LNCaP clone FGC (cell line): Measurements from ENCODE around the gene TTC7B.
"Not testable (repeated sequence)": the region's sequence is repeated elsewhere in the genome, so short reads cannot be mapped to it uniquely, and the experiment has no call there.

Experiments
- DNase-seq: peaks from one replicate; pipeline ENCODE4 v3.0.0-alpha.2; 2011; ENCODE audit warnings: low read depth
- H3K4me3 ChIP-seq: 2 replicates; pipeline ENCODE4 v1.5.1; 2011; ENCODE audit warnings: mild to moderate bottlenecking, low read depth, low read length, control low read depth
- TF ChIP-seq, protein P1 (sequence below): IDR thresholded peaks from 2 replicates; pipeline ENCODE4 v1.5.1; 2012; ENCODE audit warnings: mild to moderate bottlenecking; ENCODE audit not compliant: control insufficient read depth, insufficient read depth; ENCODE audit errors: extremely low read depth

The TTC7B gene

GRCh38 chr14:90842726-90843125 lies 26.5 kb upstream of the TTC7B start:
- DNase-seq = no peak
- TF ChIP-seq, protein P1, sequence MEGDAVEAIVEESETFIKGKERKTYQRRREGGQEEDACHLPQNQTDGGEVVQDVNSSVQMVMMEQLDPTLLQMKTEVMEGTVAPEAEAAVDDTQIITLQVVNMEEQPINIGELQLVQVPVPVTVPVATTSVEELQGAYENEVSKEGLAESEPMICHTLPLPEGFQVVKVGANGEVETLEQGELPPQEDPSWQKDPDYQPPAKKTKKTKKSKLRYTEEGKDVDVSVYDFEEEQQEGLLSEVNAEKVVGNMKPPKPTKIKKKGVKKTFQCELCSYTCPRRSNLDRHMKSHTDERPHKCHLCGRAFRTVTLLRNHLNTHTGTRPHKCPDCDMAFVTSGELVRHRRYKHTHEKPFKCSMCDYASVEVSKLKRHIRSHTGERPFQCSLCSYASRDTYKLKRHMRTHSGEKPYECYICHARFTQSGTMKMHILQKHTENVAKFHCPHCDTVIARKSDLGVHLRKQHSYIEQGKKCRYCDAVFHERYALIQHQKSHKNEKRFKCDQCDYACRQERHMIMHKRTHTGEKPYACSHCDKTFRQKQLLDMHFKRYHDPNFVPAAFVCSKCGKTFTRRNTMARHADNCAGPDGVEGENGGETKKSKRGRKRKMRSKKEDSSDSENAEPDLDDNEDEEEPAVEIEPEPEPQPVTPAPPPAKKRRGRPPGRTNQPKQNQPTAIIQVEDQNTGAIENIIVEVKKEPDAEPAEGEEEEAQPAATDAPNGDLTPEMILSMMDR = no peak
- no peak overlapping the region for H3K4me3 ChIP-seq

DNA sequence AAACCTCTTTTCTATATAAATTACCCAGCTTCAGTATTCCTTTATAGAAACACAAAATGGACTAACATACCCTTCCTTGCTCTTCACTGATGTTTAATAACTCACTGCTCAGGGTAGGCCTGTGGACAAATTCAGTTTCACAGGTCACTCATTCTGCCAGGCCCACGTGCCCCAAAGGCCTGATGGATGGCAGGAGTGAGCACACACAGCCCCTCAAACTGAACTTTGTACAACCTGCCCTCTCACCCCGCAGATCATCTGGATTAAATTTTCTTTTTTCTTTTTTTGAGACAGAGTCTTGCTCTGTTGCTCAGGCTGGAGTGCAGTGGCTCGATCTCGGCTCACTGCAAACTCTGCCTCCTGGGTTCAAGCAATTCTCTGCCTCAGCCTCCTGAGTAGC lies 24.4 kb upstream of the TTC7B start:
- not testable (repeated sequence) for DNase-seq, H3K4me3 ChIP-seq

- TF ChIP-seq, protein P1 = no peak
- no peak overlapping the region for H3K4me3 ChIP-seq
- no peak for DNase-seq
Measured at GRCh38 chr14:90839889-90840266, 23.6 kb upstream of the TTC7B start.

GRCh38 chr14:90839024-90839888 lies 23.0 kb upstream of the TTC7B start:
- TF ChIP-seq, protein P1 = no peak
- no peak for DNase-seq
- H3K4me3 ChIP-seq = no peak overlapping the region

GRCh38 chr14:90838531-90838930 lies 22.3 kb upstream of the TTC7B start:
- not testable (repeated sequence) for DNase-seq, H3K4me3 ChIP-seq

DNA sequence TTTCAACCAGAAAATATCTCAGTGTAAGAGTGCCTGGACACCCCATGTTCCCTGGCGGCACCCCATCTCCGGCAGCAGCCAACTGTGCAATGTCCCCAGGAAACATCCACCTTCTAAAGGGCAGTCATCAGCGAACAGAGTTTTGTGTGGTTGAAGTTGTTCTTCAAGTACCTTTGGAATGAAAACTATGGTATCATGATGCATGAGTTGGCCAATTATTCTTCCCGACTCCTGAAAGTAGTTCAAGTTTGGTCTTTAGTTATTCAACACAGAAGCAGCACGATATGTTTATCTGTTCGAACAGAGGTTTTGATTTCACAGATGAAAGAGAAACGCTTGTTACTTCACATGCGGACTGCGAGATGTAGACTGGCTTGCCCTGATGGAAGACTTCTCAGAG lies 21.1 kb upstream of the TTC7B start:
- TF ChIP-seq, protein P1 = no peak
- H3K4me3 ChIP-seq = no peak overlapping the region
- no peak for DNase-seq

DNA sequence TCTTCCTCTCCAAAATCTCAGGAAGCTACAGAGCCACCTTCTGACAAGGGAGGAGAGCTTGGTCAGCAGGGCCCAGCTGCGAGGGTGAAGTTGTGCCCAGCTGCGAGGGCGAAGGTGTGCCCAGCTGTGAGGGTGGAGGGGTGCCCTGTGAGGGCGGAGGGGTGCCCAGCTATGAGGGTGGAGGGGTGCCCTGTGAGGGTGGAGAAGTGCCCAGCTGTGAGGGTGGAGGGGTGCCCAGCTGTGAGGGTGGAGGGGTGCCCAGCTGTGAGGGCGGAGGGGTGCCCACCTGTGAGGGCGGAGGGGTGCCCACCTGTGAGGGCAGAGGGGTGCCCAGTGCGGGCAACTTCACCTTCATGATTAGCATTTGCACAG lies 20.4 kb upstream of the TTC7B start:
- DNase-seq = no peak
- H3K4me3 ChIP-seq = no peak overlapping the region
- TF ChIP-seq, protein P1 = no peak

- DNase-seq = no peak
- TF ChIP-seq, protein P1 = no peak
- no peak overlapping the region for H3K4me3 ChIP-seq
Measured at GRCh38 chr14:90831821-90832220, 15.6 kb upstream of the TTC7B start.
